NCI-H146 treated with DMSO at 0.1 percent for 48 hours (cell line): ENCODE data around the gene ANGPTL8.

Source experiments
- DNase-seq: peaks from one replicate; lab custom pipeline; 2025; ENCODE audit not compliant: unreplicated experiment; lab: John Stamatoyannopoulos, UW

The ANGPTL8 gene

GRCh38 chr19:11234486-11235075, 4.8 kb upstream of the ANGPTL8 start:
- DNase-seq, result no peak

GRCh38 chr19:11236324-11237301, 2.8 kb upstream of the ANGPTL8 start:
- DNase-seq, result no peak

- no peak for DNase-seq
These were observed 2.1 kb upstream of the ANGPTL8 start for GRCh38 chr19:11237321-11237720.

- no peak for DNase-seq
These were observed 1.4 kb upstream of the ANGPTL8 start for GRCh38 chr19:11238041-11238440.

- no peak for DNase-seq
These were observed 540 bp upstream of the ANGPTL8 start for GRCh38 chr19:11238781-11239376.

- no peak for DNase-seq
These were observed 607 bp downstream of the ANGPTL8 start for GRCh38 chr19:11240008-11240444.

- no peak for DNase-seq
These were observed 2.6 kb downstream of the ANGPTL8 start for GRCh38 chr19:11242025-11242424.

- DNase-seq, result no peak
These were observed 3.7 kb downstream of the ANGPTL8 start for GRCh38 chr19:11242864-11243797.

- DNase-seq, result no peak
These were observed 4.4 kb downstream of the ANGPTL8 start for GRCh38 chr19:11243798-11244169.

- no peak for DNase-seq
These were observed 5.6 kb downstream of the ANGPTL8 start for GRCh38 chr19:11244846-11245589.

GRCh38 chr19:11246941-11247340, 7.5 kb downstream of the ANGPTL8 start:
- no peak for DNase-seq

GRCh38 chr19:11247391-11247790, 8.0 kb downstream of the ANGPTL8 start:
- DNase-seq, result no peak

GRCh38 chr19:11247934-11248333, 8.5 kb downstream of the ANGPTL8 start:
- DNase-seq, result no peak

GRCh38 chr19:11248852-11249251, 9.4 kb downstream of the ANGPTL8 start:
- DNase-seq, result no peak

GRCh38 chr19:11251217-11251616, 11.8 kb downstream of the ANGPTL8 start:
- DNase-seq, result no peak

GRCh38 chr19:11251650-11252314, 12.4 kb downstream of the ANGPTL8 start:
- no peak for DNase-seq

GRCh38 chr19:11252665-11253355, 13.4 kb downstream of the ANGPTL8 start:
- DNase-seq, result no peak

- DNase-seq, result no peak
These were observed 15.2 kb downstream of the ANGPTL8 start for GRCh38 chr19:11254666-11255065.

GRCh38 chr19:11256189-11256588, 16.8 kb downstream of the ANGPTL8 start:
- DNase-seq, result no peak
